ENCODE measurements around the gene PRELP.

DNA sequence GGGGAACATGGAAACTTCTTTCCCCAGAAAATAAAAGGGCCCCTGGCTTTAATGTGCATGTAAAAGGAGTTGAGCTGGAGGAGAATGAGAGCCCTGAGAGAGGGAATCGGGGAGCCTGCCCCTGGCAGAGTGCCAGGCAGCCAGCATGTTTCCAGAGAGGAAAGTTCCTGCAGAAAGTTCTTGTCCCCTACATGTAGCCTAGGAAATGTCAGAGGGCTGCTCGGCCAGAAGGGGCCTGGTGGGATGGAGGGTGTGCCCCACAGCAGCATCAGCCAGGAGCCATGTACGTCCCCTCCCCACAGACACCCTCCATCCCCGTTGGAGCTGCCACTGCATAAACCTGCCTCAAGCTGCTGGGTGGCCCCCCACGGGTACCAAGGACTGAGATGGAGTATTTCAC is 5.4 kb upstream of the PRELP start:
- TF ChIP-seq POLR2AphosphoS5 (IDR thresholded peaks at IDR 0.05; ENCODE audit: low read depth, low read length) (no peak), REST (IDR thresholded peaks at IDR 0.05; ENCODE audit: insufficient read depth in 1 of 2, low read depth in 2 of 2, low read length in 1 of 2) (no peak), TCF7L2 (IDR thresholded peaks at IDR 0.05; ENCODE audit: low read depth, low read length) (no peak)
- TF ChIP-seq, protein P1, sequence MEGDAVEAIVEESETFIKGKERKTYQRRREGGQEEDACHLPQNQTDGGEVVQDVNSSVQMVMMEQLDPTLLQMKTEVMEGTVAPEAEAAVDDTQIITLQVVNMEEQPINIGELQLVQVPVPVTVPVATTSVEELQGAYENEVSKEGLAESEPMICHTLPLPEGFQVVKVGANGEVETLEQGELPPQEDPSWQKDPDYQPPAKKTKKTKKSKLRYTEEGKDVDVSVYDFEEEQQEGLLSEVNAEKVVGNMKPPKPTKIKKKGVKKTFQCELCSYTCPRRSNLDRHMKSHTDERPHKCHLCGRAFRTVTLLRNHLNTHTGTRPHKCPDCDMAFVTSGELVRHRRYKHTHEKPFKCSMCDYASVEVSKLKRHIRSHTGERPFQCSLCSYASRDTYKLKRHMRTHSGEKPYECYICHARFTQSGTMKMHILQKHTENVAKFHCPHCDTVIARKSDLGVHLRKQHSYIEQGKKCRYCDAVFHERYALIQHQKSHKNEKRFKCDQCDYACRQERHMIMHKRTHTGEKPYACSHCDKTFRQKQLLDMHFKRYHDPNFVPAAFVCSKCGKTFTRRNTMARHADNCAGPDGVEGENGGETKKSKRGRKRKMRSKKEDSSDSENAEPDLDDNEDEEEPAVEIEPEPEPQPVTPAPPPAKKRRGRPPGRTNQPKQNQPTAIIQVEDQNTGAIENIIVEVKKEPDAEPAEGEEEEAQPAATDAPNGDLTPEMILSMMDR (IDR thresholded peaks at IDR 0.05) = no peak
